HG03342 (cell line): ENCODE results near the gene UBR7.
"Not testable (repeated sequence)": the region's sequence is repeated elsewhere in the genome, so short reads cannot be mapped to it uniquely, and the experiment has no call there.

Experiments used
- ATAC-seq: cut with Tn5 transposase; IDR thresholded peaks from one replicate; pipeline ENCODE4 v1.9.1; 2021; ENCODE audit warnings: mild to moderate bottlenecking, moderate library complexity; ENCODE audit not compliant: unreplicated experiment

Gene UBR7

GRCh38 chr14:93206793-93207467, at the start of gene UBR7, which contains the start of gene GON7:
UBR7 (plus strand) TSS chr14:93207256; CDS start chr14:93207292, 36 bp downstream.
GON7 (minus strand) TSS chr14:93207065; CDS start chr14:93207037, 28 bp downstream.
- peak; percentile 89 for ATAC-seq

GRCh38 chr14:93158349-93158748, 48.7 kb upstream of the UBR7 start:
- ATAC-seq: not testable (repeated sequence)

- ATAC-seq: not testable (repeated sequence)
These were observed 47.3 kb upstream of the UBR7 start for GRCh38 chr14:93159625-93160352.

GRCh38 chr14:93160353-93160801, 46.7 kb upstream of the UBR7 start:
- ATAC-seq: no peak

GRCh38 chr14:93161411-93161940, 45.6 kb upstream of the UBR7 start:
- ATAC-seq: no peak

GRCh38 chr14:93163564-93163963, 43.5 kb upstream of the UBR7 start:
- ATAC-seq: no peak

- ATAC-seq: not testable (repeated sequence)
These were observed 41.5 kb upstream of the UBR7 start for GRCh38 chr14:93165271-93166265.

- ATAC-seq: not testable (repeated sequence)
These were observed 38.4 kb upstream of the UBR7 start for GRCh38 chr14:93168610-93169009.

GRCh38 chr14:93169619-93170018, 37.4 kb upstream of the UBR7 start:
- not testable (repeated sequence) for ATAC-seq

- ATAC-seq: not testable (repeated sequence)
These were observed 36.9 kb upstream of the UBR7 start for GRCh38 chr14:93170141-93170540.

- no peak for ATAC-seq
These were observed 35.7 kb upstream of the UBR7 start for GRCh38 chr14:93171376-93171775.

GRCh38 chr14:93173943-93174395, 33.1 kb upstream of the UBR7 start:
- no peak for ATAC-seq

GRCh38 chr14:93174731-93175130, 32.3 kb upstream of the UBR7 start:
- ATAC-seq: not testable (repeated sequence)

- ATAC-seq: no peak
These were observed 31.6 kb upstream of the UBR7 start for GRCh38 chr14:93175492-93175891.

- no peak for ATAC-seq
These were observed 23.3 kb upstream of the UBR7 start for GRCh38 chr14:93183596-93184317.

- ATAC-seq: peak; percentile 83
These were observed 22.4 kb upstream of the UBR7 start, which contains the start of the genes LYSET and MOAP1 for GRCh38 chr14:93184391-93185348. LYSET (plus strand) TSS chr14:93185317; CDS start chr14:93185406, 89 bp downstream. MOAP1 (minus strand) TSS chr14:93184897; CDS start chr14:93184242, 655 bp downstream.

- ATAC-seq: no peak
These were observed 21.7 kb upstream of the UBR7 start for GRCh38 chr14:93185349-93185720.

- ATAC-seq: no peak
These were observed 20.6 kb upstream of the UBR7 start for GRCh38 chr14:93186466-93186865.

- ATAC-seq: no peak
These were observed 20.1 kb upstream of the UBR7 start for GRCh38 chr14:93186956-93187355.
